ENCODE measurements around the gene MATK.

GRCh38 chr19:3832001-3832400 is 45.8 kb upstream of the MATK start:
- TF ChIP-seq CTCF (conservative IDR thresholded peaks at IDR 0.05; ENCODE audit: low read depth, low read length), result no peak
- no peak for TF ChIP-seq EZH2 (IDR thresholded peaks at IDR 0.05; ENCODE audit: low read length, unreplicated experiment)
- TF ChIP-seq EZH2phosphoT487 (IDR thresholded peaks at IDR 0.05; ENCODE audit: borderline replicate concordance, low read length), result no peak
